TTC549 (cell line): ENCODE data around the gene UNC13C.

ENCODE experiments used
- FAIRE-seq: peaks from 2 replicates; lab custom pipeline; 2012; peaks lifted over from hg19 to GRCh38; lab: Jason Lieb, UNC

UNC13C gene

GRCh38 chr15:54571576-54571975 is 593.3 kb downstream of the UNC13C start:
- FAIRE-seq = no peak

- FAIRE-seq = no peak
Measured at GRCh38 chr15:54575586-54575985, 597.3 kb downstream of the UNC13C start.

GRCh38 chr15:54576298-54576935 is 598.2 kb downstream of the UNC13C start:
- no peak for FAIRE-seq

- FAIRE-seq = no peak
Measured at GRCh38 chr15:54577476-54578250, 599.4 kb downstream of the UNC13C start.

- FAIRE-seq = no peak
Measured at GRCh38 chr15:54579855-54580254, 601.6 kb downstream of the UNC13C start.

GRCh38 chr15:54580643-54581042 is 602.4 kb downstream of the UNC13C start:
- FAIRE-seq = no peak

GRCh38 chr15:54582863-54583643 is 604.8 kb downstream of the UNC13C start:
- FAIRE-seq = no peak

GRCh38 chr15:54585063-54585462 is 606.8 kb downstream of the UNC13C start:
- FAIRE-seq = no peak

GRCh38 chr15:54594115-54594514 is 615.9 kb downstream of the UNC13C start:
- no peak for FAIRE-seq

GRCh38 chr15:54599386-54599785 is 621.1 kb downstream of the UNC13C start:
- FAIRE-seq = no peak

- FAIRE-seq = no peak
Measured at GRCh38 chr15:54605043-54605442, 626.8 kb downstream of the UNC13C start.

- no peak for FAIRE-seq
Measured at GRCh38 chr15:54605556-54605955, 627.3 kb downstream of the UNC13C start.

- FAIRE-seq = no peak
Measured at GRCh38 chr15:54608876-54609835, 630.9 kb downstream of the UNC13C start.

- no peak for FAIRE-seq
Measured at GRCh38 chr15:54618120-54618519, 639.9 kb downstream of the UNC13C start.

- FAIRE-seq = no peak
Measured at GRCh38 chr15:54619180-54619579, 640.9 kb downstream of the UNC13C start.

- FAIRE-seq = no peak
Measured at GRCh38 chr15:54620916-54621315, 642.7 kb downstream of the UNC13C start.

- no peak for FAIRE-seq
Measured at GRCh38 chr15:54636147-54636546, 657.9 kb downstream of the UNC13C start.

GRCh38 chr15:54638666-54639065 is 660.4 kb downstream of the UNC13C start:
- no peak for FAIRE-seq

- FAIRE-seq = no peak
Measured at GRCh38 chr15:54640873-54641272, 662.6 kb downstream of the UNC13C start.

- FAIRE-seq = no peak
Measured at GRCh38 chr15:54644796-54645195, 666.6 kb downstream of the UNC13C start.

- FAIRE-seq = no peak
Measured at GRCh38 chr15:54659646-54660045, 681.4 kb downstream of the UNC13C start.

- no peak for FAIRE-seq
Measured at GRCh38 chr15:54660356-54660755, 682.1 kb downstream of the UNC13C start.
